Measurements from ENCODE around the gene NUDT17. TPM values are rescaled to one million over a fixed set of nuclear protein-coding genes. Genes with fewer than 3 reads are reported as not detected.
A peak's percentile ranks its signal among the peaks of the same experiment; 100 is the strongest.

The NUDT17 gene
- total and polyA plus RNA-seq, 2 donors (not counting 1 experiment from before 2014, with no cell fraction given): 3.4 to 5.1 TPM

- Histone ChIP-seq H3K9ac (ENCODE audit: insufficient read depth, low read length) (no peak overlapping the region), H3K4me3 (replicated peaks in 1 of 4; ENCODE audit: control extremely low read depth in 1 of 4, insufficient read depth in 1 of 4, low read depth in 3 of 4, low read length in 4 of 4) (no peak overlapping the region), H3K79me2 (ENCODE audit: control insufficient read depth, insufficient read depth, low read length) (no peaks in the 10 kb centered on the region), H3K27ac (ENCODE audit: insufficient read depth, low read length) (no peak overlapping the region), H3K27me3 (ENCODE audit: control insufficient read depth, insufficient read depth, low read length) (no peaks in the 10 kb centered on the region), H3K9me3 (ENCODE audit: control insufficient read depth, insufficient read depth, low read depth, low read length) (no peaks in the 10 kb centered on the region), H2AFZ (ENCODE audit: low read length) (no peak overlapping the region), H3K36me3 (ENCODE audit: control insufficient read depth, insufficient read depth, low read length) (no peaks in the 10 kb centered on the region), H3K4me1 (ENCODE audit: control insufficient read depth, extremely low read depth, insufficient read depth, low read length) (peaks cover 2% of the 10 kb centered on the region), H4K20me1 (ENCODE audit: control insufficient read depth, extremely low read depth, insufficient read depth, low read length) (no peaks in the 10 kb centered on the region), H3K4me2 (ENCODE audit: extremely low read depth, insufficient read depth, low read length) (no peak overlapping the region)
- DNase-seq (ENCODE audit: low read depth in 2 of 2): no peak
- TF ChIP-seq EZH2 (IDR thresholded peaks at IDR 0.05; ENCODE audit: low read length, missing control alignments) (no peak), CTCF (conservative IDR thresholded peaks at IDR 0.05 in 1 of 2, IDR thresholded peaks at IDR 0.05 in 1 of 2; ENCODE audit: low read depth in 1 of 2, low read length in 2 of 2) (no peak)
These were observed 22.8 kb downstream of the NUDT17 start for GRCh38 chr1:145868232-145868631.

GRCh38 chr1:145871994-145872924, 26.8 kb downstream of the NUDT17 start:
- peak; percentile 54 to 64 for DNase-seq (ENCODE audit: low read depth in 2 of 2)
- TF ChIP-seq CTCF (conservative IDR thresholded peaks at IDR 0.05 in 1 of 2, IDR thresholded peaks at IDR 0.05 in 1 of 2; ENCODE audit: low read depth in 1 of 2, low read length in 2 of 2) (no peak), EZH2 (IDR thresholded peaks at IDR 0.05; ENCODE audit: low read length, missing control alignments) (no peak)
- H3K9me3 ChIP-seq (ENCODE audit: control insufficient read depth, insufficient read depth, low read depth, low read length): no peaks in the 10 kb centered on the region
- peak overlapping the region; percentile 64 to 72 (median 66) for H3K4me3 ChIP-seq (replicated peaks in 1 of 4; ENCODE audit: control extremely low read depth in 1 of 4, insufficient read depth in 1 of 4, low read depth in 3 of 4, low read length in 4 of 4)
- H3K27ac ChIP-seq (ENCODE audit: insufficient read depth, low read length): peak overlapping the region; percentile 44
- H3K36me3 ChIP-seq (ENCODE audit: control insufficient read depth, insufficient read depth, low read length): no peaks in the 10 kb centered on the region
- peak overlapping the region; percentile 94 for H2AFZ ChIP-seq (ENCODE audit: low read length)
- peak overlapping the region; percentile 45 for H3K9ac ChIP-seq (ENCODE audit: insufficient read depth, low read length)
- peaks cover 2% of the 10 kb centered on the region for H3K4me1 ChIP-seq (ENCODE audit: control insufficient read depth, extremely low read depth, insufficient read depth, low read length)
- H4K20me1 ChIP-seq (ENCODE audit: control insufficient read depth, extremely low read depth, insufficient read depth, low read length): no peaks in the 10 kb centered on the region
- peaks cover 5% of the 10 kb centered on the region for H3K27me3 ChIP-seq (ENCODE audit: control insufficient read depth, insufficient read depth, low read length)
- H3K4me2 ChIP-seq (ENCODE audit: extremely low read depth, insufficient read depth, low read length): peak overlapping the region; percentile 97
- H3K79me2 ChIP-seq (ENCODE audit: control insufficient read depth, insufficient read depth, low read length): no peaks in the 10 kb centered on the region

- Histone ChIP-seq H3K79me2 (ENCODE audit: control insufficient read depth, insufficient read depth, low read length) (no peaks in the 10 kb centered on the region), H3K9me3 (ENCODE audit: control insufficient read depth, insufficient read depth, low read depth, low read length) (no peaks in the 10 kb centered on the region), H3K4me2 (ENCODE audit: extremely low read depth, insufficient read depth, low read length) (no peak overlapping the region), H2AFZ (ENCODE audit: low read length) (no peak overlapping the region), H3K4me3 (replicated peaks in 1 of 4; ENCODE audit: control extremely low read depth in 1 of 4, insufficient read depth in 1 of 4, low read depth in 3 of 4, low read length in 4 of 4) (no peak overlapping the region), H4K20me1 (ENCODE audit: control insufficient read depth, extremely low read depth, insufficient read depth, low read length) (no peaks in the 10 kb centered on the region), H3K4me1 (ENCODE audit: control insufficient read depth, extremely low read depth, insufficient read depth, low read length) (peaks cover 2% of the 10 kb centered on the region), H3K36me3 (ENCODE audit: control insufficient read depth, insufficient read depth, low read length) (no peaks in the 10 kb centered on the region), H3K9ac (ENCODE audit: insufficient read depth, low read length) (no peak overlapping the region), H3K27me3 (ENCODE audit: control insufficient read depth, insufficient read depth, low read length) (peaks cover 5% of the 10 kb centered on the region), H3K27ac (ENCODE audit: insufficient read depth, low read length) (no peak overlapping the region)
- TF ChIP-seq CTCF (conservative IDR thresholded peaks at IDR 0.05 in 1 of 2, IDR thresholded peaks at IDR 0.05 in 1 of 2; ENCODE audit: low read depth in 1 of 2, low read length in 2 of 2) (no peak), EZH2 (IDR thresholded peaks at IDR 0.05; ENCODE audit: low read length, missing control alignments) (no peak)
- DNase-seq (ENCODE audit: low read depth in 2 of 2): no peak
These were observed 29.2 kb downstream of the NUDT17 start for GRCh38 chr1:145874646-145875045.
